Measurements from ENCODE around the gene ZNF682. TPM values are rescaled to one million over a fixed set of nuclear protein-coding genes. Genes with fewer than 3 reads are reported as not detected.
"Not testable (repeated sequence)": the region's sequence is repeated elsewhere in the genome, so short reads cannot be mapped to it uniquely, and the experiment has no call there.

ZNF682 gene
- total RNA-seq, 2 experiments from 2014 or later: 4.8 to 5.5 TPM

GRCh38 chr19:19959151-19959799 lies 80.0 kb downstream of the ZNF682 start:
- not testable (repeated sequence) for H3K27ac Mint-ChIP-seq; H3K36me3 Mint-ChIP-seq (ENCODE audit: low read depth); H3K4me3 Mint-ChIP-seq; H3K27me3 Mint-ChIP-seq; H3K4me1 Mint-ChIP-seq
- ChIA-PET POLR2A (interaction anchor here (1.0 kb wide), 1 partner anchor 183 kb away, joined by 3 read pairs; no protein-coding TSS in a partner anchor), CTCF (interaction anchor here (1.0 kb wide), 1 partner anchor 427 kb away, joined by 6 read pairs; no protein-coding TSS in a partner anchor)
- DNase-seq: peak; percentile 63
- H3K9me3 Mint-ChIP-seq: peaks cover 22% of the 10 kb centered on the region

- H3K27me3 Mint-ChIP-seq; H3K27ac Mint-ChIP-seq; DNase-seq; H3K4me3 Mint-ChIP-seq; CTCF ChIA-PET; H3K4me1 Mint-ChIP-seq; POLR2A ChIA-PET; H3K36me3 Mint-ChIP-seq (ENCODE audit: low read depth): not testable (repeated sequence)
- H3K9me3 Mint-ChIP-seq: peaks cover 18% of the 10 kb centered on the region
These were observed 81.5 kb downstream of the ZNF682 start for GRCh38 chr19:19957766-19958165.

DNA sequence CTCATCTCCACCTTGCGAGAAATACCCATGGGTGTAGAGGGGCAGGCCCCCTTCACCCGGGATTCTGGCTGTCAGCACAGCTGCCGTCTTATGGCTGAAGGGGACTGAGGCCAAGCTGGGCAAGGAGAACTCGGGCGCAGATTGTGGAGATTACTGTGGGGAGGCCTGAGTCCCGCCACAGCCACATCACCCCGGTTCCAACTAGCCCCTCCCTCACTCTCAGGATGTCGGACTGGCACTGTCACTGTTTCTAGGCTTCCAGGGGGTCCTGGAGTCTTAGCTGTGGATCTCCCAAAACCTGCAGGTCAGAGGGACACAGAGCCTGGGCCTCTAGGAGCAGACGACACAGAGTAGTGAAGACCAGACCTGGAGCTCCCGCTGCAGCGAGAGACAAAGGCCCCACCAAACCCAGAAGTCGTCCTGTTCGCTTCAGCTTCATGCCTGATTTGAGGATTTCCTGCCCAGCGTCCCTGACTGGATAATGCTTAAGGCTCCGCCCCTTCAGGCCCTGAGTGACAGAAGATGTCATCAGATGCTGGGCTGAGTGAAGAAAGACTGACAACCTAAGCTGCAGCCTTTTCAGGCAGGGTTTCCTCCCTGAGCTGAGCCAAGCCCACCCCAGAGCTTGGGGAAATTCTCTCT lies 82.8 kb downstream of the ZNF682 start:
- no peaks in the 10 kb centered on the region for H3K36me3 Mint-ChIP-seq (ENCODE audit: low read depth)
- POLR2A ChIA-PET: no interaction called here
- no peak overlapping the region for H3K4me3 Mint-ChIP-seq
- peaks cover 15% of the 10 kb centered on the region for H3K9me3 Mint-ChIP-seq
- no peaks in the 10 kb centered on the region for H3K27me3 Mint-ChIP-seq
- no peak for DNase-seq
- H3K27ac Mint-ChIP-seq: no peak overlapping the region
- H3K4me1 Mint-ChIP-seq: no peaks in the 10 kb centered on the region
- CTCF ChIA-PET: interaction anchor here (1.3 kb wide), 1 partner anchor 425 kb away, joined by 3 read pairs; no protein-coding TSS in a partner anchor

DNA sequence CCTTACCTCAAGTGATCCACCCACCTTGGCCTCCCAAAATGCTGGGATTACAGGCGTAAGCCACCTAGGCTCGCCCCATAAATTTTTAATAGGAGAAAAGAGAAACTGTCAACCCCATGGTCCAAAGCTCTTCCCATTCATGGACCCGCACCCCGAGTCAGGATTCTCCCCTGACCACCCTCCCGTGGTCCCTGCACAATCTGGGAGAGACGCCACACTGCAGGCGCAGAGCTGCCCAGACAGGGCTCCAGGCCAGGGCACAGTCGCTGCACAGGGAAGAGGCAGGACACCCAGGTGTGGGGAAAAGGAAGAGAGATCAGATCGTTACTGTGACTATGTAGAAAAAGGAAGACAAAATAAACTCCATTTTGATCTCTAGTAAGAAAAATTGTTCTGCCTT lies 84.1 kb downstream of the ZNF682 start:
- CTCF ChIA-PET: no interaction called here
- Mint-ChIP-seq H3K4me3 (no peak overlapping the region), H3K9me3 (peaks cover 15% of the 10 kb centered on the region), H3K36me3 (ENCODE audit: low read depth) (no peaks in the 10 kb centered on the region), H3K4me1 (no peaks in the 10 kb centered on the region), H3K27me3 (no peaks in the 10 kb centered on the region), H3K27ac (no peak overlapping the region)
- POLR2A ChIA-PET: no interaction called here
- DNase-seq: no peak

Other genes with a start within 250 kb of the ZNF682 start
- gene ZNF506, start 217.8 kb downstream of the ZNF682 start, total RNA-seq: 10 to 100 TPM; 24.6 to 25.5 TPM
- gene ZNF253, start 173.6 kb downstream of the ZNF682 start, total RNA-seq: 10 to 100 TPM; 12.9 to 14.7 TPM
- gene ZNF93, start 138.6 kb downstream of the ZNF682 start, total RNA-seq: 10 to 100 TPM; 11.4 to 11.7 TPM
- 1 to 10 TPM; 7.8 to 8.5 TPM for gene ZNF90, start 38.5 kb upstream of the ZNF682 start, total RNA-seq
- 1 to 10 TPM; 7.3 to 8.7 TPM for gene ZNF486, start 127.7 kb upstream of the ZNF682 start, total RNA-seq